ENCODE results near the gene FAM90A26.
"Not testable (repeated sequence)": the region's sequence is repeated elsewhere in the genome, so short reads cannot be mapped to it uniquely, and the experiment has no call there.

FAM90A26 gene

DNA sequence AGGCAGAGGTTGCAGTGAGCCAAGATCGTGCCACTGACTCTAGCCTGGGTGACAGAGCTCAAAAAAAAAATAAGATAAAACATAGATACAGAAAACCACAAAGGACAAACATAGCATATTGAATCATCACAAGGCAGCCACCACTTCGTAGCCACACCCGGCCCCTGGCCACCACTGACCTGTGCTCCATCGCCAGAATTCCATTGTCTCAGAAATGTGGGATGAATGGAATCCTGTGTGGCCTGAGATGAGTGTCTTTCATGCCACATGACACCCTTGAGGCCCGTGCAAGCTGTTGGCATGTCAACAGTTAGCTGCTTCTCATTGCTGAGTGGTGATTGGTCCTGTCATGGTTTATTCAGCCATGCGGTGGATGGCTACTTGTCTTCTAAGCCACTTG is 10.2 kb upstream of the FAM90A26 start:
- not testable (repeated sequence) for DNase-seq

DNA sequence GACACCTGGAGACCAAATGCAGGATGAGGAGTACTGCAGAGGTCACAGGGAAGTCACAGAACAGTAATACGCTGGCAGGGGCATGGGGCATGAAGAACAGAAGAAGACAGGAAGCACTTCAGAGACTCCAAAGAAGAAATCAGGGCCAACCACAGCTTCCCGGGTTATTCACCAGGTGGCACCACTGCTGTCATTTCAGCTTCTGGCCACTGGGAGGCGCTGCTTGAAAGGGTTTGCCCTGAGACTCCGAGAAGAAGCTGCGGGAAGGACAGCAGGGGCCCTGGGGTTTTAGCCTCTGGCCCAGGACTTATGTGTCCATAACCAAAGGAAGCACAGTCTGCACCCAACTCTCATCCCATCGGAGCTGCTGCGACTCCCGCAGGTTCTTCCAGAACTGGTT is 4.2 kb upstream of the FAM90A26 start:
- DNase-seq: not testable (repeated sequence)

DNA sequence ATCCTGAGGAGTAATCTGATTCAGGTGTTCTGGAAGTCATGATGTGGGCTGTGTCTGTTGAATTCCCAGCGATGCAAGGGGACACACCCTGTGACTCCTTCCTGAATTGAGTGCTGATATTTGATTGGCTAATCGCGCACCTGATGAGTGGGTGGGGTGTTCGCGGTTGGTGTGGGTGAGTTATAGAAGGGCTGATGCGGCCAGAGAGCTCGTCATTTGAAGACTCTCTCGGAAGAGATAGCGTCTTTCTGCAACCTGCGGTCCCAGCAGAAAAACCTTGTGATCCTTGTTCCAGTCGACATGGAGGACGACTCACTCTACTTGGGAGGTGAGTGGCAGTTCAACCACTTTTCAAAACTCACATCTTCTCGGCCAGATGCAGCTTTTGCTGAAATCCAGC is 40.1 kb downstream of the FAM90A26 start, which contains the start of gene USP17L10:
Gene USP17L10, plus strand, starts transcription at position 301 of the 400 bp plus-strand sequence. Its CDS starts 0 bp downstream, at position 301.
- DNase-seq: not testable (repeated sequence)

DNA sequence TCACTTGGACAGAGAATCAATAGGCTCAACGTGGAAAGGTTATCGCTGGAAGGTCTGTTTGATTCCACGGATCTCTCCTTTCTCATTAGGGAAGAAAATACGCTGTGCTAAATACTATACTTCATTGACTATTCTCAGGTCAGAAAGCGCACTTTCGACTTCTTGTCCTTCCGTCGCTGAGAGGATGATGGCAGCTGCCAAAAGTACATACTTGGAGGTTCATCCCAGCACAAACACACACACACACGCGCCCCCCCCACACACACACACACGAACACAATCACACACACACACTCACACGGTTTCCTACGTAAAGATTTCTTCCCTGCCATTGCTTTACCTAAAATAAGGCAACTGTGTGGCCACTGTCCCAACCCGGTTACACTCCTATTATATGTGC is 44.5 kb downstream of the FAM90A26 start:
- not testable (repeated sequence) for DNase-seq

DNA sequence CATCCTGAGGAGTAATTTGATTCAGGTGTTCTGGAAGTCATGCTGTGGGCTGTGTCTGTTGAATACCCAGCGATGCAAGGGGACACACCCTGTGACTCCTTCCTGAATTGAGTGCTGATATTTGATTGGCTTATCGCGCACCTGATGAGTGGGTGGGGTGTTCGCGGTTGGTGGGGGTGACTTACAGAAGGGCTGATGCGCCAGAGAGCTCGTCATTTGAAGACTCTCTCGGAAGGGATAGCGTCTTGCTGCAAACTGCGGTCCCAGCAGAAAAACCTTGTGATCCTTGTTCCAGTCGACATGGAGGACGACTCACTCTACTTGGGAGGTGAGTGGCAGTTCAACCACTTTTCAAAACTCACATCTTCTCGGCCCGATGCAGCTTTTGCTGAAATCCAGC is 44.9 kb downstream of the FAM90A26 start, which contains the start of gene USP17L11:
Gene USP17L11, plus strand, starts transcription at position 301 of the 400 bp plus-strand sequence. Its CDS starts 0 bp downstream, at position 301.
- DNase-seq: not testable (repeated sequence)

DNA sequence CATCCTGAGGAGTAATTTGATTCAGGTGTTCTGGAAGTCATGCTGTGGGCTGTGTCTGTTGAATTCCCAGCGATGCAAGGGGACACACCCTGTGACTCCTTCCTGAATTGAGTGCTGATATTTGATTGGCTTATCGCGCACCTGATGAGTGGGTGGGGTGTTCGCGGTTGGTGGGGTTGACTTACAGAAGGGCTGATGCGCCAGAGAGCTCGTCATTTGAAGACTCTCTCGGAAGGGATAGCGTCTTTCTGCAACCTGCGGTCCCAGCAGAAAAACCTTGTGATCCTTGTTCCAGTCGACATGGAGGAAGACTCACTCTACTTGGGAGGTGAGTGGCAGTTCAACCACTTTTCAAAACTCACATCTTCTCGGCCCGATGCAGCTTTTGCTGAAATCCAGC is 49.6 kb downstream of the FAM90A26 start, which contains the start of gene USP17L12:
Gene USP17L12, plus strand, starts transcription at position 301 of the 400 bp plus-strand sequence. Its CDS starts 0 bp downstream, at position 301.
- not testable (repeated sequence) for DNase-seq

DNA sequence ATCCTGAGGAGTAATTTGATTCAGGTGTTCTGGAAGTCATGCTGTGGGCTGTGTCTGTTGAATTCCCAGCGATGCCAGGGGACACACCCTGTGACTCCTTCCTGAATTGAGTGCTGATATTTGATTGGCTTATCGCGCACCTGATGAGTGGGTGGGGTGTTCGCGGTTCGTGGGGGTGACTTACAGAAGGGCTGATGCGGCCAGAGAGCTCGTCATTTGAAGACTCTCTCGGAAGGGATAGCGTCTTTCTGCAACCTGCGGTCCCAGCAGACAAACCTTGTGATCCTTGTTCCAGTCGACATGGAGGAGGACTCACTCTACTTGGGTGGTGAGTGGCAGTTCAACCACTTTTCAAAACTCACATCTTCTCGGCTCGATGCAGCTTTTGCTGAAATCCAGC is 54.4 kb downstream of the FAM90A26 start, which contains the start of gene USP17L13:
Gene USP17L13, plus strand, starts transcription at position 301 of the 400 bp plus-strand sequence. Its CDS starts 0 bp downstream, at position 301.
- not testable (repeated sequence) for DNase-seq
